Measurements from ENCODE around the gene NELFB.

The NELFB gene

GRCh38 chr9:137224830-137225694, 30.1 kb upstream of the NELFB start, which contains the start of gene CYSRT1:
Gene CYSRT1, plus strand, starts transcription at chr9:137225174. Its CDS starts 448 bp downstream, at chr9:137225622.
- no peak for DNase-seq

GRCh38 chr9:137225699-137226331, 29.3 kb upstream of the NELFB start:
- DNase-seq: no peak

- no peak for DNase-seq
Observed at GRCh38 chr9:137226338-137227053, 28.6 kb upstream of the NELFB start.

- DNase-seq: peak; percentile 80
Observed at GRCh38 chr9:137227054-137227852, 27.9 kb upstream of the NELFB start, which contains the start of gene RNF224. Gene RNF224, plus strand, starts transcription at chr9:137227502. Its CDS starts 834 bp downstream, at chr9:137228336.

GRCh38 chr9:137227853-137228505, 27.1 kb upstream of the NELFB start:
- DNase-seq: no peak

GRCh38 chr9:137228506-137228967, 26.6 kb upstream of the NELFB start:
- DNase-seq: no peak

GRCh38 chr9:137228968-137229896, 25.9 kb upstream of the NELFB start:
- no peak for DNase-seq

- DNase-seq: no peak
Observed at GRCh38 chr9:137229903-137230704, 25.0 kb upstream of the NELFB start.

- no peak for DNase-seq
Observed at GRCh38 chr9:137230705-137231371, 24.3 kb upstream of the NELFB start, which contains the start of gene SLC34A3. Gene SLC34A3, plus strand, starts transcription at chr9:137230901. Its CDS starts 802 bp downstream, at chr9:137231703.

GRCh38 chr9:137231372-137232039, 23.6 kb upstream of the NELFB start:
- DNase-seq: no peak

- no peak for DNase-seq
Observed at GRCh38 chr9:137232101-137232500, 23.0 kb upstream of the NELFB start.

GRCh38 chr9:137232510-137232909, 22.6 kb upstream of the NELFB start:
- no peak for DNase-seq

GRCh38 chr9:137233143-137233980, 21.8 kb upstream of the NELFB start:
- DNase-seq: no peak

GRCh38 chr9:137234055-137234697, 21.0 kb upstream of the NELFB start:
- no peak for DNase-seq

GRCh38 chr9:137234758-137235423, 20.2 kb upstream of the NELFB start:
- no peak for DNase-seq
